Left ventricle myocardium inferior (tissue), 1 donor: Measurements from ENCODE around the gene GABPB2. TPM values are rescaled to one million over a fixed set of nuclear protein-coding genes. Genes with fewer than 3 reads are reported as not detected.

ENCODE experiments used
- DNase-seq: peaks from one replicate; pipeline ENCODE4 v3.0.0-alpha.2; 2020
- H3K27ac ChIP-seq: fragments of 200-600 bp; replicated peaks from 2 replicates; pipeline ENCODE4 v1.8.0; 2021
- H3K27me3 ChIP-seq: fragments of 200-600 bp; 2 replicates; pipeline ENCODE4 v1.8.0; 2021; ENCODE audit warnings: low read depth
- H3K36me3 ChIP-seq: fragments of 200-600 bp; 2 replicates; pipeline ENCODE4 v1.8.0; 2021
- H3K4me1 ChIP-seq: fragments of 200-600 bp; 2 replicates; pipeline ENCODE4 v1.8.0; 2021
- H3K4me3 ChIP-seq: fragments of 200-600 bp; 2 replicates; pipeline ENCODE4 v1.8.0; 2021; ENCODE audit warnings: mild to moderate bottlenecking, moderate library complexity
- H3K9me3 ChIP-seq: fragments of 200-600 bp; replicated peaks from 2 replicates; pipeline ENCODE4 v1.8.0; 2021
- CTCF ChIP-seq: fragments of 200-600 bp; IDR thresholded peaks from 2 replicates; pipeline ENCODE4 v1.8.0; 2021; ENCODE audit warnings: antibody characterized with exemption, mild to moderate bottlenecking, borderline replicate concordance
- intact Hi-C: fragments of 100-400 bp; cut with micrococcal nuclease; formaldehyde crosslinking; loops from one replicate; pipeline ENCODE4 v1.11.0; 2022
- total RNA-seq: library from RNA; stranded (reverse); fragmentation: NEBNext Ultra II Directional; extraction: Animal tissue kit (Norgen Biotek cat#: 25700); gene quantifications from one replicate; pipeline ENCODE4 v1.2.1, GENCODE V29; 2021
- donor health status: DM: no; HTN: yes; CAD: no; lungs with severe emphysema.

Gene GABPB2
- total RNA-seq, 1 donor from 2014 or later = 12.2 TPM

GRCh38 chr1:151165738-151166504 lies 95.4 kb downstream of the GABPB2 start, which contains the start of the genes LYSMD1 and SCNM1:
TSS of gene LYSMD1 (minus strand) at chr1:151165902. CDS start at chr1:151165258, 644 bp downstream.
TSS of gene SCNM1 (plus strand) at chr1:151166144. CDS start at chr1:151166153, 9 bp downstream.
- H3K27me3 ChIP-seq = no peaks in the 10 kb centered on the region
- peaks cover 47% of the 10 kb centered on the region for H3K36me3 ChIP-seq
- H3K9me3 ChIP-seq = no peaks in the 10 kb centered on the region
- peak; percentile 95 for DNase-seq
- H3K27ac ChIP-seq = peak within 1 kb of the TSS; percentile 91
- peak; percentile 30 for TF ChIP-seq CTCF
- H3K4me1 ChIP-seq = peaks cover 47% of the 10 kb centered on the region
- peak within 1 kb of the TSS; percentile 86 for H3K4me3 ChIP-seq
- intact Hi-C loops = no loop called here

- Histone ChIP-seq H3K27me3 (no peaks in the 10 kb centered on the region), H3K9me3 (no peaks in the 10 kb centered on the region), H3K4me3 (peak overlapping the region; percentile 86), H3K4me1 (peaks cover 47% of the 10 kb centered on the region), H3K36me3 (peaks cover 45% of the 10 kb centered on the region), H3K27ac (peak overlapping the region; percentile 91)
- TF ChIP-seq CTCF = no peak
- DNase-seq = no peak
- intact Hi-C loops = no loop called here
Observed at GRCh38 chr1:151166505-151166956, 96.0 kb downstream of the GABPB2 start.

- no peak for DNase-seq
- Histone ChIP-seq H3K27me3 (no peaks in the 10 kb centered on the region), H3K4me3 (peak overlapping the region; percentile 86), H3K36me3 (peaks cover 39% of the 10 kb centered on the region), H3K9me3 (no peaks in the 10 kb centered on the region), H3K27ac (no peak overlapping the region), H3K4me1 (peaks cover 47% of the 10 kb centered on the region)
- TF ChIP-seq CTCF = no peak
- intact Hi-C loops = no loop called here
Observed at GRCh38 chr1:151167116-151167515, 96.6 kb downstream of the GABPB2 start.

GRCh38 chr1:151171190-151171589 lies 100.6 kb downstream of the GABPB2 start:
- H3K36me3 ChIP-seq = peaks cover 61% of the 10 kb centered on the region
- no peaks in the 10 kb centered on the region for H3K27me3 ChIP-seq
- no peak for TF ChIP-seq CTCF
- no peak overlapping the region for H3K27ac ChIP-seq
- H3K9me3 ChIP-seq = no peaks in the 10 kb centered on the region
- peaks cover 28% of the 10 kb centered on the region for H3K4me1 ChIP-seq
- no peak for DNase-seq
- intact Hi-C loops = no loop called here
- H3K4me3 ChIP-seq = no peak overlapping the region

Other genes with a start within 250 kb of the GABPB2 start
- 26.5 TPM for gene ARNT, start 194.2 kb upstream of the GABPB2 start, total RNA-seq
- not detected for gene CTXND2, start 183.6 kb upstream of the GABPB2 start, total RNA-seq
- gene SETDB1, start 144.4 kb upstream of the GABPB2 start, total RNA-seq = 17.2 TPM
- 78.9 TPM for gene CERS2, start 95.9 kb upstream of the GABPB2 start, total RNA-seq
- 0.14 TPM for gene ANXA9, start 88.5 kb upstream of the GABPB2 start, total RNA-seq
- 44.3 TPM for gene MINDY1, start 63.9 kb upstream of the GABPB2 start, total RNA-seq
- 42.8 TPM for gene PRUNE1, start 62.3 kb upstream of the GABPB2 start, total RNA-seq
- gene BNIPL, start 34.2 kb upstream of the GABPB2 start, total RNA-seq = 0.47 TPM
- gene C1orf56, start 23.0 kb upstream of the GABPB2 start, total RNA-seq = 7.1 TPM
- gene CDC42SE1, start 11.1 kb upstream of the GABPB2 start, total RNA-seq = 24.8 TPM
- 34.1 TPM for gene MLLT11, start 10.4 kb upstream of the GABPB2 start, total RNA-seq
- gene SEMA6C, start 75.9 kb downstream of the GABPB2 start, total RNA-seq = 77.7 TPM
- gene TNFAIP8L2, start 85.9 kb downstream of the GABPB2 start, total RNA-seq = 0.88 TPM
- 12.0 TPM for gene LYSMD1, start 95.1 kb downstream of the GABPB2 start, total RNA-seq
- 19.4 TPM for gene SCNM1, start 95.4 kb downstream of the GABPB2 start, total RNA-seq
- not detected for gene TMOD4, start 105.2 kb downstream of the GABPB2 start, total RNA-seq
- gene VPS72, start 119.4 kb downstream of the GABPB2 start, total RNA-seq = 40.5 TPM
- gene PIP5K1A, start 127.8 kb downstream of the GABPB2 start, total RNA-seq = 28.5 TPM
- gene PSMD4, start 184.0 kb downstream of the GABPB2 start, total RNA-seq = 142 TPM
- 11.2 TPM for gene ZNF687, start 211.5 kb downstream of the GABPB2 start, total RNA-seq